ENCODE results near the gene BAIAP2L1. TPM values are rescaled to one million over a fixed set of nuclear protein-coding genes. Genes with fewer than 3 reads are reported as not detected.

Gene BAIAP2L1
- total RNA-seq, 1 donor from 2014 or later = 1.1 TPM

DNA sequence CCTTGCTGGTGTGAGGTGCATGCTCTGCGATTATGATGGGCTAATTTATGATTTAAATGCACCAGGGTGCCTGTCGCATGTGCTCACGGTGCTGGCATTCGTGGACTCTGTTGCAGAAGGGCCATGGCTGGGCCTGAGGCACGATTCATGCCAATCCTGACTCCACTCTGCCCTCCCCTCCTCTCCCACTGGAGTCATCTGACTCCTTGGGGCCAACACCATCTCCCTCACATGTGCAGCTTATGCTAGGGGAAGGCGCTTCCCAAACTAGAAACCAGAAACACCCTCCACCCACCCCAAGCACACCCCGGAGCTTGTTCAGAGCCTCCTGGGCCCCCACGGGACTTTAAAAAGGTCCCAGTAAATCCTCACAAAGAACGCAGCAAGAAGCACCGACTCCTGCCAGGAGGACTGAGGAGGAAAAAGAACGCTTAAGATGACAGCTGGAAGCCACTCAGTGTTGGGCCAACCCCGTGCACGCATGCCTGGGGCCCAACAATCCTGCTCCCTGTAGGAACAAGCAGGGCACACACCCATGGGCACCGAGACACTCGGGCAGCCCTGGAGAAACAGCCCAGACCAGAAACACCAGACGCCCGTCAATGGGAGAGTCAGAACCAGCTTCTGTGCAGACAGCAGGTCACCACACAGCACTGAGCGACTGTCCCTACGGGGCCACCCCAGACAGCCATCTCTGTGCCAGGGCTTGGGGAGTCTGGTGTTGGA lies 105.3 kb downstream of the BAIAP2L1 start:
- intact Hi-C loops (cut with micrococcal nuclease) = no loop called here

DNA sequence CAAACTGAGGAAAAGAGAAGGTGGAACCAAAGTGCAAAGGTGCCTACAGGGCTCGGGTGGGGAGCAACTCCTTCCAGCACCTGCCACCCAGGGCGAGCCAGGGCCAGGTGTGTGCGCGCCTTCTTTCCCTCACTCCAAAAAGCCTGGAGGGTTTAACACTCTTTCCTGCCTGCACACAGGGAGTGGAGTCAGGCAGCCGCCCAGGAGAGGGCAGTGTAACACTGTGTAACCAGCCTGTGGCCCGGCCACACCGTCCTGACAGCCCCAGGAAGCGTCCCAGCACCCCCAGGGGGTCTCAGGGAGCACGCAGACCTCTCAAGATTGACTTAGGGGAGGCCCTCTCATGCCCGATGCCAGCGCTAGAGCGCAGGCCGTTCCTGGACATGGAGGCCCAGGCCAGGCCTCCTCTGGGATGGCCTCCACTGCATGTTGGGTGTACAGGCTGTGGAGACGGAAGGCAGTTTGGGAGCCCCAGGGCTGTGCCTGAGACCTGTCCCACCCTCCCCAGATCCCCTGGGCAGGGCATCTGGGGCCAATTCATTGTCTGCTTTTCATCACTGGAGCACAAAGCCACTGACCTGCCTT lies 106.0 kb downstream of the BAIAP2L1 start:
- intact Hi-C loops (cut with micrococcal nuclease) = no loop called here

DNA sequence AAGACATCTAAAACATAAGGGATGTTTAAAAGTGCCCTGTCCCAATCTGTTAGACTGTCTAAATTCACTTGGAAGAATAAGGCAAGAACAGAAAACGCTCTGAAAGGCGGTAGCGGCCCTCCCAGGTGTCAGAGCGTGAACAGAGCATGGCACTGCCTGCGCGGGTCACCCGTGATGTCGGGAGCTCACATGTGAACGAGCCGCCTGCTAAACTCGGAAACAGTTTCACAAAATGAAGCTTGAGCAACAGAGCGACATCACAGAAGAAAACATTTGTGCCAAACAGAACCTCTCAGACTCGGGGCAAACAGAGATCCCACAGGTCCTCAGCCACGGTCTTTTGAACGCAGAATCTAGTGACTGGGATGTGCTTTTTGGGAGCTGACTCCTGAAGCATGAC lies 106.6 kb downstream of the BAIAP2L1 start:
- intact Hi-C loops (cut with micrococcal nuclease) = no loop called here

DNA sequence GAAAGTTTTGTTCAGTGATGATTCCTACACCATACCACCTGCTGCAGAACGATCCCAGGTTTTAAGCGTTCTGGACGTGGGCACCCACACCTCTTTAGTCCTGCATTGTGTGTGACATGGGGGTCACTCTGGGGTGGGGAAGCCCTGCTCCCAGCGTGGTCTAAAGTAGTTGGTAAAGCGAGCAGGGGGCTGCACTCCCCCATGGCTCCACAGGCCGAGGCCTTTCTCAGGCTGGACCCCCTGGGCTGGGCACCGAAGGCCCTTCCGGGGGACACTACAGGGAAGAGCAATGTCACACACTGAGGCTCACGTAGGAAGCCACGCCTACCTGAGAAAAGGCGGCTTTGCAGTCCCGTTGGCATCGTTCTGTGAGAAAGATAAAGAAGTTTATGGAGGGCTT lies 107.1 kb downstream of the BAIAP2L1 start:
- intact Hi-C loops (cut with micrococcal nuclease) = no loop called here

DNA sequence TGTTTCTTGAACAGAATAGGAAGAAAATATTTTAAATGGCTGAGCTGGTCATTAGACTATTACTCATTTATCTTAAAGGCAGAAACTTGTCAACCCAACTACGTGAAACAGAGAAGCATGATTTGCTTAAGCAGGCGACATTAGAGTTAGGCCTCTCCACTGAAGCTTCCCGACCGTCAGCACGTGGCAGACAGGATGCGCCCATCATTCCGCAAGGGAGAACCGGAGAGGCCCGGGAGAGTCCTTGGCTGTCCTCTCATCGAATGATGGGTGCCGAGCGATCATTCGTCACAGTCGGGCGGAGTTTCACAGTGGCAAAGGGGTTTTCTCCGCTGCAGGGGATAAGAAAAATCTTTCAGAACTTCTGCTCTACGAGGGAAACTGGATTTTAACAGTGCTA lies 107.6 kb downstream of the BAIAP2L1 start:
- intact Hi-C loops (cut with micrococcal nuclease) = no loop called here

DNA sequence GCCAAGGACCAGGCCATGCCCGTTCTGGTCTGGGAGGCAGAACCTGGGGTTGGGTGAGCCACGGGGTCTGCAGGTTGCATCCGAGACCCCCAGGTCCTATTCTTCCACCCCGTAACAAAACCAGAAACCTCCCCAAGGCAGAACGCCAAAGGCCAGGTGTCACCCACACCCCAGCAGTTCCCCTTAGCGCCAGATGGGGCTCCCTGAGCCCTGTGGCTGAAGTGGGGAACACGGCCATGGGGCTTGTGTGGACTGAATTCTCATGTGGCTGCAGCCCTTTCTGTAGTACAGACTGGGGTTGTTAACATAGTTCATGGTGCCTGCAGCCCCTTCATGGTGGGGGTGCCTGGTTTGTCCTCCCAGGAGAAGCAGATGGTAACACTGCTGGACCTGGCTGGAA lies 109.2 kb downstream of the BAIAP2L1 start:
- intact Hi-C loops (cut with micrococcal nuclease) = no loop called here

DNA sequence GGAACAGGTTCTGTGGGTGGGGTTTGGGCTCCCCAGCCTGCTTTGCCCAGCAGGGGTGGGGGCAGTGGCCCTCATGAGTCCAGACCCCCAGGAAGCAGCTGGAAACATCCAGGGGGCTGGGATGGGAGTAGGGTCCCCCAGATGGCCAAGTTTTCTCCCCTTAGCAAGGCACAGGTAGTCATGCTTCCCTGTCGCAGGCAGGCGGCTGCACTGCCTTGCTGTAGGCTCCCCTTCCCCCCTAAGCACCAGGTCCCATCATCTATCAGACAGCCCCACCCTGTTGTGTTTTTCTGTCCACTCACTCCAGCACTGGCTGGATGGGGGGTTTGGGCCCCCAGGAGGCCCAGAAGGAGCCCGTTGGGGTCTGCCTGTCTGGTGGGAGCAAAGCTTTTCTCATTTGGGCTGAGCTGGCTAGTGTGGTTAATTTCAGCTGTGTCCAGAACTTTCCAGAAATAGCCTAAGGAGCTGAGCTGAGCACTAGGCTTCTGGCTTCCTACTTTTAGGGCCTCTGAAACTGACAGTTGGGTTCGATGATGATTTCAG lies 111.5 kb downstream of the BAIAP2L1 start:
- intact Hi-C loops (cut with micrococcal nuclease) = no loop called here

DNA sequence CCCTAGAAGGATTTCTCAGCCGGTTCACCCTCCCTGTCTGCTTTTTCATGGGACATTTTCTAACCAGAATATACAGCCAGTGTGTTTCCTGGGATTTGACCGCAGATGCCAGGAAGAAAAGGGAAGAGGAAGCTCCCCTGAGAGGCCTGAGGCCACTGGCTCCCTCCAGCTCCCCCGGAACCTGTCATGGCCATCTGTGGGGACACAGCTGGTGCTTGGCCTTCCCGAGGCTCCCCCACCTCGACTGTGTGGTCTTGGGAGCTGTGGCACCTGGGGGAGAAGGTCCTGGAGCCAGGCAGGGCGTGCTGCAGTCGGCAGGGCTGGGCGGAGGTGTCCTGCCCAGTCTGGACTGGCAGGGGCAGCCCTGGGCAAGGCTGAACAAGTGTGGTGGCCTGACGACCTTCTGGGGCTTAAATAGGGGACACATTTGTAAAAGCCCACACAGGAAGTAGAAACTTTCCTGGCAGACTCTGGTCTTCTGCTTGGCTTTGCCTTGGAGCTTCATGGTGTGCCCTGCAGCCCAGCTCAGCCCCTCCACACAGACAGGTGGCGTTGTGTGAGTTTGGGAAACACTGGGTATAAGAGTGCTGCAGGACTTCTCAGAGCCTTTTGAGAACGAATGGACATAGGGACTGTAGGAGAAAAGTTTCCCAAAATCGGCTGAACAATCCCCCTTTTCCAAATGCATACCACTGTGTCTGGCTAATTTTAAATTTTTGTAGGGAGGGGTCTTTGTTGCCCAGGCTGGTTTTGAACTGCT lies 112.6 kb downstream of the BAIAP2L1 start:
- intact Hi-C loops (cut with micrococcal nuclease) = no loop called here

DNA sequence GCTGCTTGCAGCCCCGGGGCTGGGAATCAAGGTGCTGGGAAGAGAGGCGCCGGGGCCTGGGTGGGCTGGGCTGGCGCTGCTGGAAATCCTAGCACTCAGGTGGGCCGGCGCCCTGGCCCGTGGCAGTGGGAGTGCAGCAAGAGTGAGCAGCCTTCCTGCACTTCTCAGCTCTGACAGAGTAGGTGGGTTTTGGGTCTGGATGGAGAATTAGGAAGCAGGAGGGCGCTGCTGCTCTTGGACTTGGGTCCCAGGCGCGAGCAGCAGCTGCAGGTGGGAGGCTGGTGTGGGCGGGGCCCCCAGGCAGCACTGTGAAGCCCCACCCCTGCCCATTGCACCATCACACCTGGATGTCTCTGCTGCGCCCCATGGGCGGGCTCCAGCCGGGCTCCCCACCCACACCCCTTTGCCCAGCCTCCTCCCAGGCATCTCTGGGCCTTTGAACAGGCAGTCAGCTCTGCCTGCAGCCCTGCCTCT lies 113.4 kb downstream of the BAIAP2L1 start:
- intact Hi-C loops (cut with micrococcal nuclease) = no loop called here

DNA sequence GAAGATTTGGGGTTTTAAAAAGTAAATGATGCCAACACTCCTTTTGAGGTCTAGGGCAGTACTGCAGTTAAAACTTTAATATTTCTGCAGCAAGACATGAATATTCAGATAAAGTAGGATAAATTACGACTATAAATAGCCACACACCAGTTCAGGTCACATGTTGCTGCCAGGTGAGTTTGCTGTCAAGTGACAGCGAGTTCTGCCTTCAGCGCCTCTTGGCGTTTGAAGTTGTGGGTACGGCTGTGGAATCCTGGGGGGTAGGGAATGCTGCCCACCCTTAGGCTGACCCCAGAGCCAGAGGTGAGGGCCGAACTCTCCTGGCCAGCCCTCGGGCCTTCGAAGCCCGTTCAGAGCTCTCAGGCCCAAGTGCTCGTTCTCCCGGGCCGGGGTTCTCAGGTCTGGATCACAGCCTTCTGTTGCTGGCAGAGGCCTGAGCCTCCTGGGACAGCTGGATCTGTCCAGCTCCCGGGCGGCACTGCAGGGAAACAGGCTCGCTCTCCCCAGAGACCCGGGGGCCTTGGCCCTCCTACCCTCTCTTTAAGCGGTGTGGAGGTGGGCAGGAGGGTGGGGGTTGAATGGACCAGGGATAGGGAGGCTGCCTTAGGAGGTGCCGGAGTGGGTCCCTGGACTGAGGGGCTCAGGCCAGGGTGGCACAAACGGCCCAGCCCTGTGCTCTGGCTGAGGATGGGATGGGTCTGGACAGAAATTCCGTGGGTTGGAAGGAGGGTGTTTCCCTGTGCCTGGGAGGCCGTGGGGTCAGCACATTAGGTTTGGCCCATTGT lies 114.0 kb downstream of the BAIAP2L1 start:
- intact Hi-C loops (cut with micrococcal nuclease) = no loop called here

DNA sequence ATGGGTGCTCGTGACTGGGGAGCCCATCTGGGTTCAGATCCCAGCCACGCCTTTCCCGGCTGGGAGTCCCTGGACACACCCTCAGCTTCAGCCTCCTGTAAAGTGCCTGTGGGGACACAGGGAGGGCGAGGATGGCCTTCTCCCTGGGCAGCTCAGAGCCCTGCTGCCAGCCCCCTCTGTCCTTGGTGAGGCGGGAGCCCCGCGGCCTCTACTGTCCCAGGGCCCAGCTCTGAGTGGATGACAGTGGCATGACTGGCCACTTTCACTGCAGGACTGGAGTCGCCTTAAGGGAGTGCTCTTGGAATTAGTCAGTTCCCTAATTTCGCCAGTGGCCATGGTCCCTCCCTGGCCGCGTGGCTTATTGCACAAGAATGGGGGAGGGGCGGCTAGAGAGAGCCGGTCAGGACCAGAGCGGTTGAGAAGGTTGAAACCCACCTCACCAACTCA lies 114.8 kb downstream of the BAIAP2L1 start:
- intact Hi-C loops (cut with micrococcal nuclease) = no loop called here

DNA sequence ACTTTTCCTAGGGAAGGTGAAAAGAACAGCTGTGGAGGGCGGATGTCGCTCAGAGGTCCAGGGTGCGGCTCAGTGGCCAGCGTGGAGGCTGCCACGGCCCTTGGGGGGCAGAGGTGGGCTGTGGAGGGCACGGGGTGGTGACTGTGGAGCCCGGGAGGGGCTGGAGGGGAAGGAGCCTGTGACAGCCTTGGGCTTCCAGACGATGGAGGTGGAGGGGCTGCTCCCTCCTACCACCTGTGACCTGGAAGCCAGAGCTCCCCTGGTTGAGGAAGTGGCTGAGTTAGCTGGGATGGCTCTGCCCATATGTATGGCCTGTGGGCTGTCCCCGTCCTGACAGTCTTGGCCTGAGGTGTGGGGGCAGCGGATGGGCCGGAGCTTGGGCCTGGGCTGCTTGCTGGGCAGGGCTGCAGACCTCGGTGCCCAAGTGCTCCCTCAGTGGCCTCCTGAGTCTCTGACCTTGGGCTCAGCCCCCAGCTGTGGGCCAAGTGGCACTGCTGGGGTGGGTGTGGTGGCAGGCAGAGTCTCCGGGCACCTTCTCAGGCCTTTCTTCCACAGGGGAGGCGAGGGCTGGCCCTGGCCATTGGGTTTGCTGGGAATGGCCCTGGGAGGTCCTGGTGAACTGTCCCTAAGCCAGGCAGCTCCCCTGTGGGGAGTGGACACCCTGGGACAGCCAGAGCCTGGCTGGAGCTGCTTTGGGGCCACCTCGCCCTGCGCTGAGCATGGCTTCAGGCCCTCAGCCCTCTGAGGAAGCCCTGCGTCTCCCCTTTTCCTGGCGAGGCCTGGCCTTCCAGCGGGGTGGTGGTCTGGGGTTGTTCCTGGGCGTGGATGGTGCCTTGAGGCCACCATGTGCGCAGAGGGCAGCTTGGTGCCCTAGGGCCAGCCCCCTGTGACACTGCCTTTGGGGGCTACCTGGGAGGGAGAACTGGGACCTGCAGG lies 115.5 kb downstream of the BAIAP2L1 start:
- intact Hi-C loops (cut with micrococcal nuclease) = no loop called here

DNA sequence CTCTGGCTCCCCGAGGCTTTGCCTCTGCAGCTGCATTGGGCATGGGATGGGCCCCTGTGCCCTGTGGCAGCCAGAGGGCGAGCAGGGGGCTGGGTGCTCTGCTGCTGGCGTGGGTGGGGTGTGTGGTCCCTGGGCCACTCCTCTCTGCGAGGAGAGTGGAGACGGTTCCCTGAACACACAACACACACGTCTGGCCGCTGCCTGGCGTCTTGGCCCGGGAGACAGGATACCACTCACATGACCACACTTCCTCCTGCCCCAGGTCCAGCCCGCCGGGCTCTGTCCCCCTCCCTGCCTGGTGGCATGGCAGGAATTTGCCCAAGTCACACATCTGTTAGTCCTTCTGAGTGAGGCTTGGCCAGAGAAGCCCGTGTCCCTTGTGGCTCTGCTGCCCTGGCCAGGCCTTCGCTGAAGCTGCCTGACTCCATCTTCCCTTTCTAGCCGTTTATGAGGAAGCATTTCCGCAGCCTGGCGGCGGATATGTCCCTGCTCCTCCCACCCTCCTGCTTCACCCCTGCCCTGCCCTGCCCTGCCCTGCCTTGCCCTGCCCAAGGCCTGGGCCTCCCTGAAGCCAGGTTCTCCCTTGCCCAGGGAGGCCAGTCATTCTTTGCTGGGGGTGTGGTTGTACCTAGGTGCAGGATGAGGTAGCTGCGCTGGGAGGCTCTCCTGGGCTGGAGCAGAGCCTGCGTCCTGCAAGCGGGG lies 116.4 kb downstream of the BAIAP2L1 start:
- intact Hi-C loops (cut with micrococcal nuclease) = no loop called here

DNA sequence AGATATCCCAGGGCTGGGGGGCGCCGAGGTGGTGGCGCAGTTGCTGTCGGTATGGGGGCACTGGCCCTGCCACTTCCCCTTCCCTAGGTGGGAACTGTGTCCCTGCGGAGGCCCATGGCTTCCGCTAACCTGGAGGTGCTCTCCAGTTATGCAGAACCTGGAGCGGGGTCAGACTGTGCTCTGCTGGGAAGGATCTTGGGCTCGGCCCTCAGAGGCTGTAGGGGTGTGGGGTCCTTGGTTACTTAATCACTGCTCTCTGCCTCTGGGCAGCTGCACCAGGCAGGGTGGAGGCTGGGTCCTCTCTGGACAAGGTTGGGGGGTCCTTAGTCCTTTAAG lies 117.0 kb downstream of the BAIAP2L1 start:
- intact Hi-C loops (cut with micrococcal nuclease) = no loop called here

DNA sequence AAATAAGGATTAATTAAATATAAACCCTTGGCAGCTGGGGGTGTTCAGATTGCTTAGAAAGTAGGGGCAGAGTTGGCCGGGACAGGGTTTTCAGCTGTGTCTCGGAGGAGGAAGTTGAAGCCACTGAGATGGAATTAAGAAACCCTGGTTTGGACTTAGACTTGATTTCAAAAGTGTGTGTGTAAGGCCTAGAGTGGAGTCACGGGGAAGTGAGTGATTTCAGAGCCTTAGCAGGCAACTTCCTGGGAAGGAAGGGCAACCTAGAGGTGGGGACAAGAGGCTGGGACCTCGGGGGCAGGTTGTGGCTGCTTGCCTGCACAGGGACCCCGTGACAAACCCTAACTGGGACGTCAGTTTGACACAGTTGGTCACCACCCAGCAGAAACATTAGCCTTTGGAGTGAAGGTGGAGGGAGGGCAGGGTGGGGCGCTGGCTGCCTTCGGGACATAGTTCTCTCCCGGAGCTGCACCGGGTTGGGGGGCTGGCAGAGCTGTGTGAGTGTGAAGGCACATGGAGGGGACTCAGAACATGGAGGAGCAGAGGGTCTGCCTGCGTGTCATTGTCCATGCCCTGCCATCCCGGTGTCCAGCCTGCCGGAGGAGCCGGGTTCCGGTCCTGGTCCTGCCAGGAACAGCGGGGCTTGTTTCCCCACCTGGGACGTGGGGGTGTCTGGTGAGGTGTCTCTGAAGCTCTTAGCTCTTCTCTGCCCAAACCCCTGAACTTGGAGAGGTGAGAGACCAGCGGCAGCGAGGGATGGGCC lies 117.6 kb downstream of the BAIAP2L1 start:
- intact Hi-C loops (cut with micrococcal nuclease) = no loop called here

DNA sequence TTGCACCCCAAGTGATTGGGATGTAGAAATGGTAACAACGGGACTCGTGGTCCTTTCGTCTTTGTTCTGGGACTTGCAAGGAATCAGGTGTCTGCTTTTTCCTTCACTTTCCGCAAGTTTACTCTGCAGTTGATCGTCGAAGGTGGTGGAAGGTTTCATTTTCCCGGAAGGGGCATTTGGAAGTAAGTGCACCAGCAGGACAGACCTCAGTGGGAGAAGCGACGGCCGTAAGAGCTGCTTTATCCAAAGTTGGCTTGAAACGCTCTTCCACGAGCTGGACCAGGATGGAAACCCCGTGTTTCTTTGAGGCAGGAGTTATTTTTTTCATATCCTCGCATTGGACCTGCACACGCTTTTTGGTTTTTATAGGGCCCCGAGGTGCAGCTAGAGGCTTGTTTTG lies 118.2 kb downstream of the BAIAP2L1 start:
- intact Hi-C loops (cut with micrococcal nuclease) = no loop called here

DNA sequence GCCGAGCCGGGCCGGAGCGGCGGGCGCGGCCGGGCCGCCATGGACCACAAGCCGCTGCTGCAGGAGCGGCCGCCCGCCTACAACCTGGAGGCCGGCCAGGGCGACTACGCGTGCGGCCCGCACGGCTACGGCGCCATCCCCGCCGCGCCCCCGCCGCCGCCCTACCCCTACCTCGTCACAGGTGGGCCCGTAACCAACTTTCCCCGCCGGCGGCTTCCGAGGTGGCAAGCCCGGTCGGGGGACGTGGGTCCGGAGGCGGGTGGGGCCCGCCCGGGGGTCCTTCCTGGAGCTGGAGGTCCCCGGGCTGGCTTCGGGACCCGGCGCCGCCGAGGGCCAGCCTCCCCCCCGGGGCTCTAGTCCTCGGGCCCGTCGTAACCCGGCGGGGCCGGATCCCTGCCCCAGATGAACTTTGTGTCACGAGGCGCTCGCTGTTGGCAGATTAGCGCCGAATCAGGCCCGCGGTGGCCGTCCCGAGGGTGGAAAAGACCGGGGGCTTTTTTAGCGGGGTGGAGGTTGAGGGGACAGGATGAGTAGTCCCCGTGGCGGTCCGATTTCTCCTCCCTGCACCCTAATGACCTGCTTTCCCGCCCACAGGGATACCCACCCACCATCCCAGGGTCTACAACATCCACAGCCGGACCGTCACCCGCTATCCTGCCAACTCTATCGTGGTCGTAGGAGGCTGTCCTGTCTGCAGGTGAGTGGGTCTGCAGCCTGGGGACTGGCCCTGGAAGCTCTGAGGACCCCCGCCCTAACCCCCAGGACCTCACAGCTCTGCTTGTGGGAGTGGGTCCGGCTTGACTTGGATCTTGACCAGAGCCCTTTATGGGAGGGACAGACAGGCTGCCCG lies 118.9 kb downstream of the BAIAP2L1 start:
- intact Hi-C loops (cut with micrococcal nuclease) = loop anchor here (1.0 to 2.0 kb wide), 11 partner anchors 31 to 1165 kb away; partner anchors contain the start of genes ASNS, BAIAP2L1, LMTK2 and SDHAF3

Data from T-helper 1 cell treated with Interleukin-12 subunit alpha and Interleukin-12 subunit beta and Interleukin-4 antibody, amounts not matched to agents 30 ng/mL and 1 ng/mL, for 36 hours (primary cell).